ENCODE measurements around the gene SUPT7L. TPM values are rescaled to one million over a fixed set of nuclear protein-coding genes. Genes with fewer than 3 reads are reported as not detected.
"Not testable (repeated sequence)": the region's sequence is repeated elsewhere in the genome, so short reads cannot be mapped to it uniquely, and the experiment has no call there.

SUPT7L gene
- total RNA-seq, 1 donor = 38.4 TPM

GRCh38 chr2:27627963-27628766 lies 35.2 kb downstream of the SUPT7L start:
- peak overlapping the region; percentile 80 for H3K4me3 ChIP-seq (ENCODE audit: low read depth, low read length)
- TF ChIP-seq CTCF (IDR thresholded peaks at IDR 0.05; ENCODE audit: insufficient read depth, low read depth, low read length) = no peak
- peak; percentile 86 for DNase-seq (ENCODE audit: low read depth)

- not testable (repeated sequence) for H3K4me3 ChIP-seq (ENCODE audit: low read depth, low read length)
- peak; percentile 75 for DNase-seq (ENCODE audit: low read depth)
Observed at GRCh38 chr2:27626921-27627320, 36.5 kb downstream of the SUPT7L start.

- not testable (repeated sequence) for H3K4me3 ChIP-seq (ENCODE audit: low read depth, low read length); DNase-seq (ENCODE audit: low read depth)
Observed at GRCh38 chr2:27626323-27626722, 37.1 kb downstream of the SUPT7L start.

GRCh38 chr2:27624943-27625342 lies 38.5 kb downstream of the SUPT7L start:
- no peak for DNase-seq (ENCODE audit: low read depth)
- no peak for TF ChIP-seq CTCF (IDR thresholded peaks at IDR 0.05; ENCODE audit: insufficient read depth, low read depth, low read length)
- H3K4me3 ChIP-seq (ENCODE audit: low read depth, low read length) = no peak overlapping the region

GRCh38 chr2:27622921-27623384 lies 40.5 kb downstream of the SUPT7L start:
- DNase-seq (ENCODE audit: low read depth) = peak; percentile 18
- no peak overlapping the region for H3K4me3 ChIP-seq (ENCODE audit: low read depth, low read length)
- TF ChIP-seq CTCF (IDR thresholded peaks at IDR 0.05; ENCODE audit: insufficient read depth, low read depth, low read length) = no peak

GRCh38 chr2:27621524-27621923 lies 41.9 kb downstream of the SUPT7L start:
- no peak for TF ChIP-seq CTCF (IDR thresholded peaks at IDR 0.05; ENCODE audit: insufficient read depth, low read depth, low read length)
- H3K4me3 ChIP-seq (ENCODE audit: low read depth, low read length) = no peak overlapping the region

GRCh38 chr2:27615316-27615715 lies 48.1 kb downstream of the SUPT7L start:
- no peak overlapping the region for H3K4me3 ChIP-seq (ENCODE audit: low read depth, low read length)
- TF ChIP-seq CTCF (IDR thresholded peaks at IDR 0.05; ENCODE audit: insufficient read depth, low read depth, low read length) = no peak
- DNase-seq (ENCODE audit: low read depth) = no peak

More at GRCh38 chr2:27621524-27621923, 41.9 kb downstream of the SUPT7L start:
- no peak for DNase-seq (ENCODE audit: low read depth)

GRCh38 chr2:27613985-27614384 lies 49.4 kb downstream of the SUPT7L start:
- DNase-seq (ENCODE audit: low read depth) = no peak
- H3K4me3 ChIP-seq (ENCODE audit: low read depth, low read length) = no peak overlapping the region
- no peak for TF ChIP-seq CTCF (IDR thresholded peaks at IDR 0.05; ENCODE audit: insufficient read depth, low read depth, low read length)
